Endothelial cell of umbilical vein (primary cell): Measurements from ENCODE around the gene ARF6. TPM values are rescaled to one million over a fixed set of nuclear protein-coding genes. Genes with fewer than 3 reads are reported as not detected.
A peak's percentile ranks its signal among the peaks of the same experiment; 100 is the strongest.

Experiments
- Bru-seq: library from RNA; stranded (reverse); fragments of 400-500 nt; gene quantifications from one replicate; lab custom pipeline; 2021; lab: Mats Ljungman, UMichigan
- BruChase-seq, 2 experiments: library from RNA; stranded (reverse); fragments of 400-500 nt; gene quantifications; one replicate each; lab custom pipeline; 2021; lab: Mats Ljungman, UMichigan
- BruUV-seq: library from RNA; stranded (reverse); fragments of 400-500 nt; replicated peaks from 2 replicates; lab custom pipeline; 2021; lab: Mats Ljungman, UMichigan
- CTCF ChIA-PET: fragments of 300-600, 350-600 bp; sonication (Branson Sonifier 250); formaldehyde crosslinking; loops from one replicate; lab custom pipeline; 2021; ENCODE audit warnings: antibody characterized with exemption, inconsistent platforms; lab: Charles Lee
- POLR2A ChIA-PET: fragments of 300-600, 350-600 bp; sonication (Branson Sonifier 250); formaldehyde crosslinking; loops from one replicate; lab custom pipeline; 2021; ENCODE audit warnings: antibody characterized with exemption, inconsistent platforms; lab: Charles Lee
- DNase-seq: peaks from one replicate; pipeline ENCODE4 v3.0.0-alpha.2; 2011; ENCODE audit warnings: low read depth, low spot score
- FAIRE-seq: peaks from 2 replicates; lab custom pipeline; 2011; peaks lifted over from hg19 to GRCh38; lab: Jason Lieb, UNC
- H2AFZ ChIP-seq: 2 replicates; pipeline ENCODE4 v1.6.0; 2012; ENCODE audit warnings: low read depth, low read length, control low read depth, inconsistent platforms
- H3K27ac ChIP-seq: 2 replicates; pipeline ENCODE4 v1.5.1; 2011; ENCODE audit warnings: low read depth, mild to moderate bottlenecking, control low read depth, low read length, moderate library complexity; ENCODE audit not compliant: insufficient read depth
- H3K27me3 ChIP-seq, 2 experiments: 2 replicates each; pipeline versions ENCODE4 v1.6.0 to v1.6.1; 2011; ENCODE audit warnings: low read length in 2 of 2, mixed read lengths in 1 of 2; ENCODE audit not compliant: control insufficient read depth in 2 of 2, insufficient read depth in 2 of 2
- H3K36me3 ChIP-seq, 2 experiments: 2 replicates in 1 of 2; 3 replicates in 1 of 2; pipeline ENCODE4 v1.5.1; 2011; ENCODE audit warnings: low read length in 2 of 2, mild to moderate bottlenecking in 1 of 2, moderate library complexity in 1 of 2; ENCODE audit not compliant: control insufficient read depth in 2 of 2, insufficient read depth in 2 of 2; ENCODE audit errors: extremely low read depth in 1 of 2
- H3K4me1 ChIP-seq: 3 replicates; pipeline ENCODE4 v1.5.1; 2011; ENCODE audit warnings: mild to moderate bottlenecking, low read length; ENCODE audit not compliant: control insufficient read depth, insufficient read depth; ENCODE audit errors: extremely low read depth
- H3K4me2 ChIP-seq: 2 replicates; pipeline ENCODE4 v1.6.1; 2011; ENCODE audit warnings: low read length, control low read depth, mixed read lengths; ENCODE audit not compliant: insufficient read depth
- H3K4me3 ChIP-seq, 3 experiments: fragments of 200-600 bp in 1 of 3; sonication (generic), shearing (Covaris generic) in 1 of 3; replicated peaks in 1 of 3; 2 replicates each; pipeline ENCODE4 v1.5.1; 2011 to 2016; ENCODE audit warnings: control low read depth in 3 of 3, low read length in 3 of 3, mild to moderate bottlenecking in 2 of 3, inconsistent platforms in 1 of 3, low read depth in 1 of 3, moderate library complexity in 1 of 3; ENCODE audit not compliant: insufficient read depth in 1 of 3
- H3K79me2 ChIP-seq: 2 replicates; pipeline ENCODE4 v1.6.0; 2012; ENCODE audit warnings: low read length, inconsistent platforms; ENCODE audit not compliant: control insufficient read depth, insufficient read depth
- H3K9ac ChIP-seq: replicated peaks from 2 replicates; pipeline ENCODE3; 2011; ENCODE audit warnings: low read length, control low read depth; ENCODE audit not compliant: insufficient read depth; ENCODE audit errors: extremely low read depth
- H3K9me1 ChIP-seq: replicated peaks from 3 replicates; pipeline ENCODE4 v1.6.0; 2011; ENCODE audit warnings: mild to moderate bottlenecking, low read length; ENCODE audit not compliant: control insufficient read depth, insufficient read depth; ENCODE audit errors: extremely low read depth
- H3K9me3 ChIP-seq: replicated peaks from 2 replicates; pipeline ENCODE4 v1.5.1; 2012; ENCODE audit warnings: low read length, inconsistent platforms; ENCODE audit not compliant: control insufficient read depth, insufficient read depth
- H4K20me1 ChIP-seq: replicated peaks from 2 replicates; pipeline ENCODE3; 2011; ENCODE audit warnings: mild to moderate bottlenecking, low read length; ENCODE audit not compliant: control insufficient read depth, insufficient read depth; ENCODE audit errors: extremely low read depth
- CTCF ChIP-seq, 2 donors: IDR thresholded peaks; 1 replicate in 1 of 2; 2 replicates in 1 of 2; pipeline ENCODE4 v1.5.1; 2011; ENCODE audit warnings: low read length in 2 of 2, mild to moderate bottlenecking in 2 of 2, moderate library complexity in 2 of 2, control low read depth in 1 of 2, inconsistent platforms in 1 of 2, low read depth in 1 of 2; ENCODE audit not compliant: insufficient read depth in 1 of 2; ENCODE audit errors: extremely low read depth in 1 of 2
- EZH2 ChIP-seq: IDR thresholded peaks from 2 replicates; pipeline ENCODE4 v1.6.1; 2012; ENCODE audit warnings: borderline replicate concordance, low read depth, mild to moderate bottlenecking, moderate library complexity, low read length, inconsistent platforms; ENCODE audit not compliant: severe bottlenecking
- FOS ChIP-seq: IDR thresholded peaks from 2 replicates; pipeline ENCODE4 v1.6.1; 2011; ENCODE audit warnings: mild to moderate bottlenecking, low read length, moderate library complexity, borderline replicate concordance; ENCODE audit not compliant: insufficient read depth
- GATA2 ChIP-seq: IDR thresholded peaks from 2 replicates; pipeline ENCODE4 v1.7.0; 2011; ENCODE audit warnings: low read depth, mild to moderate bottlenecking, moderate library complexity, mixed read lengths, low read length; ENCODE audit not compliant: insufficient read length, insufficient read depth
- JUN ChIP-seq: IDR thresholded peaks from 2 replicates; pipeline ENCODE4 v1.6.1; 2011; ENCODE audit warnings: borderline replicate concordance, low read depth; ENCODE audit not compliant: insufficient read length, insufficient read depth
- MAX ChIP-seq: IDR thresholded peaks from 2 replicates; pipeline ENCODE4 v1.6.1; 2011; ENCODE audit not compliant: insufficient read depth, insufficient read length
- MYC ChIP-seq: IDR thresholded peaks from one replicate; pipeline ENCODE4 v1.6.1; 2011; ENCODE audit warnings: mild to moderate bottlenecking, low read depth, low read length
- POLR2A ChIP-seq: IDR thresholded peaks from 2 replicates; pipeline ENCODE4 v1.6.1; 2012; ENCODE audit warnings: low read depth, mild to moderate bottlenecking, control low read depth, low read length
- POLR2AphosphoS5 ChIP-seq: IDR thresholded peaks from 2 replicates; pipeline ENCODE4 v1.6.1; 2012; ENCODE audit warnings: low read depth, mild to moderate bottlenecking, control low read depth, low read length, moderate library complexity; ENCODE audit not compliant: insufficient read depth
- dilution Hi-C: fragments of 300-500 bp; cut with MboI; formaldehyde crosslinking; loops from one replicate; pipeline ENCODE4 v1.15.0; 2019; ENCODE audit warnings: low sequenced_read_pairs; ENCODE audit not compliant: extremely low pct_ligation_motif_present
- intact Hi-C: fragments of 100-400 bp; cut with micrococcal nuclease; formaldehyde crosslinking; loops from one replicate; pipeline ENCODE4 v1.10.0; 2022
- long read RNA-seq: library from polyadenylated mRNA; stranded (forward); transcript quantifications from one replicate; pipeline ENCODE4 v2.0.0, GENCODE V29; 2021
- polyA minus RNA-seq, 3 experiments: library from RNA; depleted of rRNA, polyadenylated mRNA; stranded (reverse); fragments of >200 nt; gene quantifications; 1 replicate in 1 of 3; 2 replicates in 2 of 3; pipeline ENCODE4 v1.2.3, GENCODE V29; 2011
- polyA plus RNA-seq, 4 experiments: library from polyadenylated mRNA; depleted of rRNA in 3 of 4; stranded (reverse) in 3 of 4; unstranded in 1 of 4; fragments of >200 nt; gene quantifications; 2 replicates each; pipeline versions ENCODE4 v1.2.1 to v1.2.3, GENCODE V29; 2011 to 2012; ENCODE audit warnings: missing spikeins in 1 of 4
- total RNA-seq: library from RNA; stranded (reverse); gene quantifications from 2 replicates; pipeline ENCODE4 v1.2.3, GENCODE V29; 2021

Gene ARF6
- total RNA-seq = 73.2 and 73.6 TPM in 2 replicates
- 19.3 and 21.7 TPM in 2 replicates for polyA plus RNA-seq
- polyA plus RNA-seq (2011; cell fraction: cytosol; rRNA removed) = 24.9 and 25.7 TPM in 2 replicates
- polyA plus RNA-seq (2011; cell fraction: nucleus; rRNA removed) = 15.5 and 19.7 TPM in 2 replicates
- 32.3 and 43.2 TPM in 2 replicates for polyA plus RNA-seq (2012)
- 26.5 and 30.5 TPM in 2 replicates for polyA minus RNA-seq
- 17.2 TPM for polyA minus RNA-seq (2011; cell fraction: cytosol; rRNA and poly(A)+ RNA removed)
- polyA minus RNA-seq (2011; cell fraction: nucleus; rRNA and poly(A)+ RNA removed) = 13.5 and 14.0 TPM in 2 replicates
- percentile 99 among the genes with signal in this experiment for Bru-seq, nascent RNA
- BruChase-seq, experiment 1, labeled RNA remaining after a 6-hour chase = percentile 99 among the genes with signal in this experiment
- BruChase-seq, experiment 2, labeled RNA remaining after a 2-hour chase = percentile 100 among the genes with signal in this experiment
- long read RNA-seq, transcript ARF6-201 (2 exons, 3,865 nt) = major isoform, 542 of 745 reads
- long read RNA-seq, partial matches to known transcripts = 0 of 745 reads
- long read RNA-seq, other reads (novel, unspliced or antisense) = 203 of 745 reads

GRCh38 chr14:49892636-49893308 is at the start of gene ARF6:
ARF6 (plus strand) TSS chr14:49893082; CDS start chr14:49893737, 655 bp downstream.
- TF ChIP-seq MAX (peak; percentile 65), FOS (no peak), GATA2 (no peak), EZH2 (no peak), CTCF (IDR thresholded peaks at IDR 0.05; ENCODE audit: extremely low read depth in 1 of 2, insufficient read depth in 1 of 2, low read depth in 1 of 2, low read length in 2 of 2) (no peak), MYC (peak; percentile 17), POLR2A (peak; percentile 91), POLR2AphosphoS5 (peak; percentile 99), JUN (no peak)
- Histone ChIP-seq H3K4me1 (peaks cover 31% of the 10 kb centered on the region), H3K9ac (peak within 1 kb of the TSS; percentile 100), H3K9me3 (no peaks in the 10 kb centered on the region), H3K36me3 (peaks cover 0 to 5% of the 10 kb centered on the region in 2 experiments), H4K20me1 (peaks cover 4% of the 10 kb centered on the region), H3K79me2 (peaks cover 48% of the 10 kb centered on the region), H3K27ac (peak within 1 kb of the TSS; percentile 98), H3K9me1 (no peaks in the 10 kb centered on the region), H2AFZ (peak within 1 kb of the TSS; percentile 86), H3K4me3 (peak within 1 kb of the TSS; percentile 27 to 92 (median 70)), H3K27me3 (no peaks in the 10 kb centered on the region), H3K4me2 (peak within 1 kb of the TSS; percentile 94)
- dilution Hi-C loops (no loop called here), intact Hi-C loops (loop anchor here (1.0 to 2.0 kb wide), 7 partner anchors 16 to 213 kb away; no protein-coding TSS in a partner anchor)
- ChIA-PET CTCF (interaction anchor here (0.7 to 1.9 kb wide), 19 partner anchors 11 to 212 kb away, joined by 3 to 14 read pairs (median 4); partner anchors contain the start of gene NEMF), POLR2A (interaction anchor here (0.5 to 1.1 kb wide), 8 partner anchors 11 to 194 kb away, joined by 3 to 7 read pairs (median 4); no protein-coding TSS in a partner anchor)
- BruUV-seq = no TSS peak
- peak; percentile 73 for FAIRE-seq
- peak; percentile 97 for DNase-seq
